Measurements from ENCODE around the gene C1orf21.

DNA sequence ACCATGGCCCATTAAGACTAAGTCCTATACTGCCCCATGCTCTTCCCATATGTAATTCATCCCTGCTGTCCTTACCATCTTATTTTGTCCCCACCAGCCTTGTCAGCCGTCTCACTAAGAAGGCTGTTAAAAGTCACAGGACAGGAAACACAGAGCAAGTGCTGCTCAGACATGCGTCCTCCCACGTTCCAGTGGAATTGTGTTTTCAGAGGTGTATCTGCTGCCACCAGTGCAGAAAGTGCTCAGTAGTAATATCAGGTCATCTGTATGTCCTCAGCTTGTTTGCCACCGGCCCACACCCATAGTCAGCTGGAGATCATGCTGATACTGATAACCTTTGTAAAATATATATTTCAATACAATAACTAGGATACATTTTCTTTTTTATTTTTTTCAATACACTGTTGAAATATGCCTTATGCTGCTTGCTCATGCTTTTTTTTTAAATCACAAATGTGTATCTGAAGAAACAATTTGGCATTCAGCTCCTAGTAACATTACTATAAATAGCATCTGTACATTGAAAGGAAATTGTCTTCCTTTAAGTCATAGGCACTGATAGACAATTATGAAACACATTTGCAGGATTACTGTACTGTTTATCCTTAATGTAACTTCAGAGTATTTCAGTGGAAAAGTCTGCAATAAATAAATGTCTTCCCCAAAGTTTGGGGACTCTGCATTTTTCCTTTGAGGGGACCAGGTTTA, 211.0 kb downstream of the C1orf21 start:
- TF ChIP-seq, protein P1, sequence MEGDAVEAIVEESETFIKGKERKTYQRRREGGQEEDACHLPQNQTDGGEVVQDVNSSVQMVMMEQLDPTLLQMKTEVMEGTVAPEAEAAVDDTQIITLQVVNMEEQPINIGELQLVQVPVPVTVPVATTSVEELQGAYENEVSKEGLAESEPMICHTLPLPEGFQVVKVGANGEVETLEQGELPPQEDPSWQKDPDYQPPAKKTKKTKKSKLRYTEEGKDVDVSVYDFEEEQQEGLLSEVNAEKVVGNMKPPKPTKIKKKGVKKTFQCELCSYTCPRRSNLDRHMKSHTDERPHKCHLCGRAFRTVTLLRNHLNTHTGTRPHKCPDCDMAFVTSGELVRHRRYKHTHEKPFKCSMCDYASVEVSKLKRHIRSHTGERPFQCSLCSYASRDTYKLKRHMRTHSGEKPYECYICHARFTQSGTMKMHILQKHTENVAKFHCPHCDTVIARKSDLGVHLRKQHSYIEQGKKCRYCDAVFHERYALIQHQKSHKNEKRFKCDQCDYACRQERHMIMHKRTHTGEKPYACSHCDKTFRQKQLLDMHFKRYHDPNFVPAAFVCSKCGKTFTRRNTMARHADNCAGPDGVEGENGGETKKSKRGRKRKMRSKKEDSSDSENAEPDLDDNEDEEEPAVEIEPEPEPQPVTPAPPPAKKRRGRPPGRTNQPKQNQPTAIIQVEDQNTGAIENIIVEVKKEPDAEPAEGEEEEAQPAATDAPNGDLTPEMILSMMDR (IDR thresholded peaks at IDR 0.05): no peak
- TF ChIP-seq POLR2A (IDR thresholded peaks at IDR 0.05): no peak

All from Peyer's patch (tissue), 4 donors.